Memory B cell (primary cell): ENCODE data around the gene MRPL48.
A peak's percentile ranks its signal among the peaks of the same experiment; 100 is the strongest.
"Not testable (repeated sequence)": the region's sequence is repeated elsewhere in the genome, so short reads cannot be mapped to it uniquely, and the experiment has no call there.

Source experiments
- ATAC-seq: fragments of 150-1000 bp; cut with Tn5 transposase; 2 replicates; pipeline ENCODE4 v1.10.0; 2021; ENCODE audit warnings: low read depth, mild to moderate bottlenecking, moderate library complexity
- DNase-seq, 2 donors: peaks; one replicate each; pipeline ENCODE4 v3.0.0; 2022; ENCODE audit warnings: low spot score in 2 of 2
- H3K27ac Mint-ChIP-seq: one replicate; pipeline ENCODE4 v1.8.0; 2022; ENCODE audit warnings: mild to moderate bottlenecking, moderate library complexity, mixed read lengths
- H3K27me3 Mint-ChIP-seq: one replicate; pipeline ENCODE4 v1.8.0; 2022; ENCODE audit warnings: mixed read lengths
- H3K36me3 Mint-ChIP-seq: one replicate; pipeline ENCODE4 v1.8.0; 2022; ENCODE audit warnings: mild to moderate bottlenecking, mixed read lengths
- H3K4me1 Mint-ChIP-seq: one replicate; pipeline ENCODE4 v1.8.0; 2022; ENCODE audit warnings: mixed read lengths
- H3K4me3 Mint-ChIP-seq: one replicate; pipeline ENCODE4 v1.8.0; 2022; ENCODE audit warnings: mild to moderate bottlenecking, moderate library complexity, mixed read lengths
- H3K9me3 Mint-ChIP-seq: one replicate; pipeline ENCODE4 v1.8.0; 2022; ENCODE audit warnings: mixed read lengths

Gene MRPL48

DNA sequence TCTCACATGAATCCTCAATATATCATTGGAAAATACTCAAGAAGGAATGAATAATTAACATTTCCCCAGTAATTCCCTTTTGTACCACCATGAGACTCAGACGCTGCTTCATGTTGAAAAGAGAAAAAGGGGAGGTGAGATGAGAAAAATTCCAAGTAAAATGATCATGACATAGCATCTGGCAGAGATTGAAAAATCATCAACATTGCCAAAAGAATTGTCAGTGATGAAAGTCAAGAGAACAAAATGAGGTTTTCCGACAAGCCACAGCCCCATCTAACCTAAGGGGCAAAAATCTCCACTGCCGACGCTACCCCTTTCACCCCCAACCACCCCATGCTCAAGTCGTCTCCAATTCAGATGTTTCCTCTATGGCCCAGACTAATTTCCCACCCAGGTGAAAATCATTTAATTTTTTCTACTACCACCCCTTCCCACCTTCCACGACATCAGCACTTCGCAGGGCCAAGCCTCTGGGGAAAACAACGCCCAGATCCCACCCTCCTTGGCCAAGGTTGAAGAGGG lies 28.0 kb upstream of the MRPL48 start:
- DNase-seq (no peak), ATAC-seq (no peak)
- no peaks in the 10 kb centered on the region for H3K27me3 Mint-ChIP-seq
- H3K27ac Mint-ChIP-seq: peak overlapping the region; percentile 92
- H3K36me3 Mint-ChIP-seq: peaks cover 1% of the 10 kb centered on the region
- peak overlapping the region; percentile 98 for H3K4me3 Mint-ChIP-seq
- no peaks in the 10 kb centered on the region for H3K9me3 Mint-ChIP-seq
- H3K4me1 Mint-ChIP-seq: peaks cover 24% of the 10 kb centered on the region

DNA sequence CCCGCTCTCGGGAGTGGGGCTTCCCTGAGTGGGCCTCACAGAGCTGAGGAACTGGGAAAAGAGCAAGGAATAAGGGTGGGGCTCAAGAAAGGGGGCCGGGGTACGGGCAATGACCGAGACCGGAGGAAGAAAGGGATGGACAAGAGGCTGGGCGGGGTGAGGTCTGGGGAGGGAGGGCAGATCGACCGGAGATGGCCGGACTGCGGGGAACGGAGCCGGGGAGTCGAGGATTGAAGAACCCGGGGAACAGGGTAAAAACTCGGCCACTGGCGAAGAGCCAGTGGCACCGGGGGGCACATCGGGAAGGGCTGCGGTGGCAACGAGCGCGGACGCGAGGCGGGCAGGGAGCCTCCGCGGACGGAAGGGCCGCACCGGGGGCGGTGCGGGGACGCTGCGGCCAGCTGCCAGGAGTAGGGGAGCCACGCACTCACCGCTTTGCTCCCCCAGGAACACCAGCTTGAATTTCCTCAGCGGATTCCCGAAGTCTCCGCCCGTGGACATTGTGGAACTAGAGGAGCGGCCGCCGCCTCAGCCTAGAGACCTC lies 27.5 kb upstream of the MRPL48 start:
- Mint-ChIP-seq H3K4me1 (peaks cover 24% of the 10 kb centered on the region), H3K4me3 (peak overlapping the region; percentile 98), H3K9me3 (no peaks in the 10 kb centered on the region), H3K27ac (peak overlapping the region; percentile 92), H3K27me3 (no peaks in the 10 kb centered on the region), H3K36me3 (peaks cover 1% of the 10 kb centered on the region)
- DNase-seq (peak in 1 of 2 donors; percentile 13), ATAC-seq (no peak)

DNA sequence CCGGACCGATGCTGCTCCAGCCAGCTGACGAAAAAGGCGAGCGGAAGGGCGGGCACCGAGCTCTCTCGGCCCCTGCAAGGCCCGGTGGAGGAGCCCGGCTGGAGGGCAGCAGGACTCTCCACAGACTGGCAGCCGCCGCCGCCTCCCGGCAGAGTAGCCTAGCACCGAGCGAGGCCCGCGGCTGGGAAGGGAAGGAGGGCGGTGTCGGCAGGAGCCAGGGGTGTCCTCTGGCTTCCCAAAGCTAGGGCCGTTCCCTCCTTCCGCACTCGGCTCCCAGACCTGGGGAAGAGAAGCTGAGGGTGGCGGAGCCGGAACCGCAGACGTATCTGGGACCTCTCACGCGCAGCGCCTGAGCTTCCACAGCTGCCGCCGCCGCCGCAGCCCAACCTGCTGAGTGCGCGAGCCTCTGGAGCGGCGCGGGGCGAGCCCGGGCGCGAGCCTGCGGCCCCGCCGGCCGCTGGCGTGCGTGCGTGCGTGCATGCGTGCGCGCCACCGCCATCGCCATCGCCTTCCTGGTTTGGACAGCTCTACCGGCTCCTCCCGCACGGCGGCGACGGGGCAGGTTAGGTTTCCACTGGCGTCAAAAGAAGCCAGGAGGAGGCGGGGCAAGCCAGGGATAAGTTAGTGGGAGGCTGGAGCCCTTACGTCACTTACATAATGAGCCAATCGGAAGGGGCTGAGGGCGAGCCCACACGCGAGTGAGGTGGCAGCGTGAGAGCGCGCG lies 26.8 kb upstream of the MRPL48 start, which contains the start of gene RAB6A:
RAB6A (minus strand) TSS at position 396 of the 724 bp plus-strand sequence. CDS start 439 bp downstream, outside the sequence.
- Mint-ChIP-seq H3K36me3 (no peaks in the 10 kb centered on the region), H3K27me3 (no peaks in the 10 kb centered on the region), H3K9me3 (no peaks in the 10 kb centered on the region), H3K27ac (peak within 1 kb of the TSS; percentile 92), H3K4me1 (peaks cover 20% of the 10 kb centered on the region), H3K4me3 (peak within 1 kb of the TSS; percentile 98)
- ATAC-seq (peak; percentile 86), DNase-seq (peak; percentile 96 to 98)

DNA sequence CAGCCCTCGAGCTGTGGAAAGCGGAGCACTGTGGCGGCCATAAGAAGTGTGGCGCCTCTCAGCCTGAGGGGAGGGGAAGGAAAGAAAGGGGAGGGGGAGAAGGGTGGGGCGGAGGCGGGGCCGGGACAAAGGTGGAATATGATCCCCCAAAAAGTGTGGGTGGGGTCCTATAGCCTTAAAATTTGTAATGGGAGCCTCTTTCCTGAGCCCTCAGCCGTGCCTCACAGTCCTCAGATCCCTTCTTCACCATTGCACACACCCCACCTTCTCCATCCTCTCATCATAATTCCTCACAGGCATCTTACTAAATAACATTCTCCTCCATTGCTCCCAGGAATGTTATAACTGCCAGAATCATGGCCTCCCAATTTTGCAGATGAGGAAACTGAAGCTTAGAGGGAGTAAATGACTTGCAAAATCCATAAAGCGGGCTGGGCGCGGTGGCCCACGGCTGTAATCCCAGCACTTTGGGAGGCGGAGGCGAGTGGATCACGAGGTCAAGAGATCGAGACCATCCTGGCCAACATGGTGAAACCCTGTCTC lies 26.2 kb upstream of the MRPL48 start:
- Mint-ChIP-seq H3K4me3 (peak overlapping the region; percentile 98), H3K4me1 (peaks cover 20% of the 10 kb centered on the region), H3K36me3 (no peaks in the 10 kb centered on the region), H3K27ac (peak overlapping the region; percentile 89), H3K27me3 (no peaks in the 10 kb centered on the region), H3K9me3 (no peaks in the 10 kb centered on the region)
- ATAC-seq (peak; percentile 1), DNase-seq (no peak)

DNA sequence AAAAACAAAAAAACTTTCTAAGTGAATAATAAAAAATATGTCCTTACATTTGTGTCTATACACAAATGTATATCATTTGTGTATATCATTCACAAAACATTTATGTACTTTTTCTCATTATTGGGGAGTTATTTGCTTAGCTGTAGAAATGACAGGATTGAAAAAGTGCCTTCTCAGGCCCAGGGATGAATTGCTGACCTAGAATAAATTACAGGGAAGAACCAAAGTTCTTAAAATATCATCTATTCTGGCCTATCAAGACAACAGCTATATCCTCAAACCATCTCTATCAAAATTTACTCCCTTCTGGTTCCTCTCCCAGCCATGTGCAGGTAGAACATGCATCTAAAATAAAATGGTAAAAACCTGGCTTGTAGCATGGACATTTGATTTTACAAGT lies 24.9 kb upstream of the MRPL48 start:
- no peak overlapping the region for H3K4me3 Mint-ChIP-seq
- H3K4me1 Mint-ChIP-seq: peaks cover 20% of the 10 kb centered on the region
- no peaks in the 10 kb centered on the region for H3K36me3 Mint-ChIP-seq
- DNase-seq (no peak), ATAC-seq (no peak)
- no peaks in the 10 kb centered on the region for H3K9me3 Mint-ChIP-seq
- no peak overlapping the region for H3K27ac Mint-ChIP-seq
- peaks cover 2% of the 10 kb centered on the region for H3K27me3 Mint-ChIP-seq

DNA sequence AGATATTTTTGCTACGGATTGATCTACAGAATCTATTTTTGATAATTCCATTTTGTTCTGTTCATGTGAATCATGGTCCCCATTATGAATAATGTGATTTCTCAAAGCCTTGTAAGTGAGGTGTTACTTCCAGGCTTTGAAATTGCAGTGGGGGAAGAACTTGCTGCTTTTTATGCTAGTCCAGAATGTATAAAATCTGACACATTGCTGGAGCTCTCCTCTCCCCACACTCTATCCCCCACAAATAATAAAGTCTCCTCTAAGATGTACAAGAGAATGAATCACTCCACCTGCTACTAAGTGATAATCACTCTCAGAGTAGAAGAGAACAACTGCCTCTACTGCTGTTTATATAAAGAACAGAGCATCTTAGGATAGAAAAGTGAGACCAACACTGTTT lies 20.9 kb upstream of the MRPL48 start:
- DNase-seq (no peak), ATAC-seq (no peak)
- Mint-ChIP-seq H3K27me3 (peaks cover 4% of the 10 kb centered on the region), H3K4me3 (no peak overlapping the region), H3K36me3 (no peaks in the 10 kb centered on the region), H3K27ac (no peak overlapping the region), H3K4me1 (no peaks in the 10 kb centered on the region), H3K9me3 (no peaks in the 10 kb centered on the region)

DNA sequence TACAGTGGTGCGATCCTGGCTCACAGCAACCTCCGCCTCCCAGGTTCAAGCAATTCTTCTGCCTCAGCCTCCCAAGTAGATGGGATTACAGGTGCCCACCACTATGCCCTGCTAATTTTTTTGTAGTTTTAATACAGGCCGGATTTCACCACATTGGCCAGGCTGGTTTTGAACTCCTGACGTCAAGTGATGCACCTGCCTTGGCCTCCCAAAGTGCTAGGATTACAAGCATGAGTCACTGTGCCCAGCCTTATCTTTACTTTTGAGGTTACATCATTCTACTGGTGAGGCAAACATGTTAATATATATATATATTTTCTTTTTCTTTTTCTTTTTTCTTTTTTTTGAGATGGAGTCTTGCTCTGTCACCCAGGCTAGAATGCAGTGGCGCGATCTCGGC lies 16.9 kb upstream of the MRPL48 start:
- not testable (repeated sequence) for DNase-seq, H3K4me1 Mint-ChIP-seq, H3K27me3 Mint-ChIP-seq, H3K9me3 Mint-ChIP-seq, H3K27ac Mint-ChIP-seq, H3K36me3 Mint-ChIP-seq, ATAC-seq, H3K4me3 Mint-ChIP-seq

DNA sequence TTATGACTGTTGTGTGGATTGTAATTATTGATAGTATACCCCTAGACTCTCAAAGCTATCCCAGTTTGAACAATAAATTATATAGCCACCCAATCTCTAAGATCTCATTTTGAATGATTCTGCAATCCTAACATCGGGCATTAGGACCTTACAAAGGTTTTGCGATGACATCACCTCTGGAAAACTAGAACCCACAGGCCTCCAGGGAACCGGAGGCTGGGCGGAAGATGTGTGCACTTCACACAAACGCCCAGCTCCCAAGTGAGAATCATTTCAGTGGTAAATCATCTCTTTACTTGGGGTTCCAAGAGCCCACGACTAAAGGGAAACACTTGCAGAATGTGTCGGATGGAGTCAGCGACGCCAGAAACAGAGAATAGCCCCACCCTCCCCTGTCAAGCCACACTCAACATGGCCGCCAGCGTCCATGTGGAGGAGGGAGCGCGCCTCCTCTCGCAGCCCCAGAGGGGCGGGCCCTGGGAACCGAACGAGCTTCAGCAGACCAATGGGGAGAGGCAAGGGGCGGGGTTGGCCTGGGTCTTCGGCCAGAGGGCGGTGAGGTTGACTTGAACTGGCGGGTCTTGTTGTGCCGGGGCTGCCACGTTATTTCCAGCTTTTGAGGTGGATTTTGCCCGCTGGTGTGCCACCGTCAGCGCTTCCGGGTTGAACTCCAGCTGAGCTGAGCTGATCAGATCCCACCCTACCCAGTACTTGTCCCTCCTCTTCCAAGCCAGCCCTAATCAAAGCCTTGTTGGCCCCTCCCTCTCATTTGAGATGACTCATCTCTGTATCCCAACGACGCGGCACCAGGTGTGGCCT lies 8.4 kb upstream of the MRPL48 start:
- H3K36me3 Mint-ChIP-seq: no peaks in the 10 kb centered on the region
- peaks cover 2% of the 10 kb centered on the region for H3K27me3 Mint-ChIP-seq
- peak overlapping the region; percentile 96 for H3K27ac Mint-ChIP-seq
- DNase-seq (peak; percentile 89 to 96), ATAC-seq (peak; percentile 98)
- peak overlapping the region; percentile 94 for H3K4me3 Mint-ChIP-seq
- H3K4me1 Mint-ChIP-seq: peaks cover 3% of the 10 kb centered on the region
- H3K9me3 Mint-ChIP-seq: no peaks in the 10 kb centered on the region

DNA sequence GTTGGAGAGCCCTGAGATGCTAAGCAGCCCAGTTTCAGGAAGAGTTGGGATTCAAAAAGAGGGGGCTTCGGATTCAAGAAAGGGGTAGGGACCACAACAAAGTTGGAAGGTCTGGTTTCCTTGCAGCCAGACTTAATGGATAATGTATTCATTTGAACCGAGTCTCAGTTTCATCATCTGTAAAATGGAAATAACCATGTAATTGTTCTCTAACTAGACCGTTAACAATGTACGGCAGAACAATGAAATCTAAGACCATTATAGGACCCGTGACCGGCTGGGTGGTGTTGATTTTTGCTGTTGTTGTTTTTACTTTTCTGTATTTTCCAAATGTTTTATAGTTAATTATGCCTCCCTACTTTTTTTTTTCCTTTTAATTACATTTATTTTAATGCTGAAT lies 6.4 kb upstream of the MRPL48 start:
- Mint-ChIP-seq H3K27ac (no peak overlapping the region), H3K4me3 (no peak overlapping the region), H3K27me3 (no peaks in the 10 kb centered on the region), H3K36me3 (no peaks in the 10 kb centered on the region), H3K4me1 (peaks cover 2% of the 10 kb centered on the region), H3K9me3 (no peaks in the 10 kb centered on the region)
- ATAC-seq (no peak), DNase-seq (no peak)

DNA sequence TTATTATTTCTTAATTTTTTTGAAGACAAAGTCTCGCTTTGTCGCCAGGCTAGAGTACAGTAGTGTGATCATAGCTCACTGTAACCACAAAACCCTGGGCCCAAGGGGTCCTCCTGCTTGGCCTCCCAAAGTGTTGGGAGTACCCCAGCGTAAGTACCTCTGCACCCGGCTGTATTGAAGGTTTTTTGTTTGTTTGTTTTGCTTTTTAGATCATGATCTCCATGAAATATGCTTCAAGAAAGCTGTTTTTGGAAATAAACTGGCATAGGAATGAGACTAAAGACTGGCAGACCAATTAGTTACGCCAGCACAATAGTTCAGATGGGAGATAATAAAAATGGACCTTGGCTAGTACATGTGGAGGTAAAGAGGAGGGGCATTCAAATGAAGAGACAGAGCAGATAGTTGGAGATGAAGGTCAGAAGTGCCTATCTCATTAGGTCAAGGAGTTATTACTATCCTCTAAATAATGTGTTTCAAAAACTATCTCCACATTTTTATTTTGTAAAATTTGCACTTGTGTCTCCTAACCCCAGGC lies 4.1 kb upstream of the MRPL48 start:
- Mint-ChIP-seq H3K27ac (no peak overlapping the region), H3K27me3 (no peaks in the 10 kb centered on the region), H3K4me1 (peaks cover 2% of the 10 kb centered on the region), H3K36me3 (no peaks in the 10 kb centered on the region), H3K9me3 (no peaks in the 10 kb centered on the region), H3K4me3 (no peak overlapping the region)
- DNase-seq (no peak), ATAC-seq (no peak)

DNA sequence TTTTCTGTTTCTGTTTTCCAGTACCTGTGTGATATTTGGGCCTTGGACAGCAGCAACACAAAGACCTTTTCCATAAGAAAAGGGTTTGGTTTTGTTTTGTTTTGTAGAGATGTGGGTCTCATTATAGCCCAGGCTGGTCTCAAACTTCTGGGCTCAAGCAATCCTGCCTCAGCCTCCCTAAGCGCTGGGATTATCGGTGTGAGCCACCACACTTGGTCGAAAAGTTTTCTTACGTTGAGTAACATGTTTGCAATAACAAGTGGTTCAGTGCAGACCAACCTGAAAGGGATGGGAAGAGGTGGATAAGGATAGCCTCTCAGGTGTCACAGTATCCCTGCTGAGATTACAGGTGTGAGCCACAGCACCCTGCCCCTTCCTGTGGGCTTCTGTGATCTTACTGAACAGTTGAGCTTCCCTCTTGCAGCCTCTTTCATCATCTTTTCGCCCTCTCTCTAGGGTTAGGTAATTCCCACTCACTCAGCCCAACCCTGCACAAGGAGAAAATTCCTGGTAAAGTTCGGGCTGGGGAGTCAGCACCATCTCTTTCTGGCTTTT lies 3.5 kb upstream of the MRPL48 start:
- Mint-ChIP-seq H3K9me3 (no peaks in the 10 kb centered on the region), H3K27me3 (no peaks in the 10 kb centered on the region), H3K36me3 (no peaks in the 10 kb centered on the region), H3K4me1 (peaks cover under 1% of the 10 kb centered on the region), H3K4me3 (no peak overlapping the region), H3K27ac (no peak overlapping the region)
- ATAC-seq (no peak), DNase-seq (no peak)

DNA sequence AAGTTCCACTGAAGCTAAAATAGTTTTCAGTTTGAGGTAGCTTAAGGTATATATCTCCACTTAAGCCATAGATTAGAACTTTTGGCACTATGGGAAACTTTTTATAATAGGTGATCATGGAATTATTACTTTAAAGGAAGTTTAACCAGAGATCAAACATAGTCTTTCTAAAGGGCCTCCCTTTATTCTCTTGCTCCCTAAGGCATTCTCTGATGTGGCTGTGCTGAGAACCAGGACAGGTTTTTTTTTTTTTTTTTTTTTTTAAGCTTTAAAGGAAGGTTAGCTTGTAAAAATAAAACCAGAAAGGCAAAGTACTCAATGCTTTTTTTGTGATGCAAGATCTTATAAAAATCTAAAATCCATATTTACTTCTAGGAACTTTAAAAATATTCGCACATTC lies 2.9 kb upstream of the MRPL48 start:
- Mint-ChIP-seq H3K4me3 (no peak overlapping the region), H3K27me3 (no peaks in the 10 kb centered on the region), H3K9me3 (no peaks in the 10 kb centered on the region), H3K4me1 (peaks cover 3% of the 10 kb centered on the region), H3K27ac (no peak overlapping the region), H3K36me3 (no peaks in the 10 kb centered on the region)
- ATAC-seq: no peak
- no peak for DNase-seq

DNA sequence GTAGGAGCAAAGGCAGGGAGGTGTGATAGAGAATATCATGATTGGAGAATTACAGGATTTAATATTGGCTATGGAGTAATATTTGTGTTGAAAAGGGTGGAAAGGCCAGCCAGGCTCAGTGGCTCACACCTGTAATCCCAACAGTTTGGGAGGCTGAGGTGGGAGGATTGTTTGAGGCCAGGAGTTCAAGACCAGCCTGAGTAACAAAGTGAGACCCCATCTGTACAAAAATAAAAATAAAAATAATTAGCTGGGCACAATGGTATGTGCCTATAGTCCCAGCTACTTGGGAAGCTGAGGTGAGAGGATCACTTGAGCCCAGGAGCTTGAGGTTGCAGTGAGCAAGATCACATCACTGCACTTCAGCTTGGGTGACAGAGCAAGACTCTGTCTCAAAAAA lies 2.2 kb upstream of the MRPL48 start:
- H3K27me3 Mint-ChIP-seq, H3K27ac Mint-ChIP-seq, H3K4me3 Mint-ChIP-seq, H3K9me3 Mint-ChIP-seq, H3K4me1 Mint-ChIP-seq, ATAC-seq, H3K36me3 Mint-ChIP-seq, DNase-seq: not testable (repeated sequence)
